GM12891 (cell line): ENCODE results near the gene GPRC6A.
A peak's percentile ranks its signal among the peaks of the same experiment; 100 is the strongest.

Experiments
- PAX5 ChIP-seq: IDR thresholded peaks from 2 replicates; pipeline ENCODE4 v1.6.1; 2011; ENCODE audit warnings: low read length, moderate library complexity, mild to moderate bottlenecking; ENCODE audit not compliant: insufficient read depth, severe bottlenecking
- POLR2A ChIP-seq: IDR thresholded peaks from 2 replicates; pipeline ENCODE4 v1.6.1; 2011; ENCODE audit warnings: low read depth, low read length, control low read depth
- POLR2AphosphoS5 ChIP-seq: IDR thresholded peaks from 2 replicates; pipeline ENCODE4 v1.6.1; 2011; ENCODE audit warnings: low read depth, low read length, control low read depth
- POU2F2 ChIP-seq: IDR thresholded peaks from 2 replicates; pipeline ENCODE4 v1.6.1; 2011; ENCODE audit warnings: low read depth, mild to moderate bottlenecking, control low read depth, low read length, moderate library complexity
- SPI1 ChIP-seq: IDR thresholded peaks from 2 replicates; pipeline ENCODE4 v1.6.1; 2011; ENCODE audit warnings: low read depth, low read length, control low read depth
- TAF1 ChIP-seq: IDR thresholded peaks from 2 replicates; pipeline ENCODE4 v1.6.1; 2011; ENCODE audit warnings: low read depth, low read length, control low read depth

- TF ChIP-seq POLR2AphosphoS5 (no peak), PAX5 (no peak), POLR2A (no peak), POU2F2 (no peak), SPI1 (peak; percentile 61), TAF1 (no peak)
Measured at GRCh38 chr6:116840091-116840490, 11.2 kb upstream of the GPRC6A start.
